Fibroblast of skin of scalp (primary cell): ENCODE results near the gene PPARD.
"Not testable (repeated sequence)": the region's sequence is repeated elsewhere in the genome, so short reads cannot be mapped to it uniquely, and the experiment has no call there.

ENCODE experiments used
- DNase-seq: peaks from one replicate; pipeline ENCODE4 v3.0.0-alpha.2; 2013

Gene PPARD

GRCh38 chr6:35410131-35410530, 67.8 kb downstream of the PPARD start:
- DNase-seq: no peak

GRCh38 chr6:35411066-35411465, 68.7 kb downstream of the PPARD start:
- DNase-seq: no peak

- DNase-seq: no peak
Measured at GRCh38 chr6:35412102-35412501, 69.7 kb downstream of the PPARD start.

- DNase-seq: no peak
Measured at GRCh38 chr6:35413911-35414310, 71.6 kb downstream of the PPARD start.

GRCh38 chr6:35415065-35415891, 72.9 kb downstream of the PPARD start:
- peak; percentile 85 for DNase-seq

GRCh38 chr6:35417979-35418661, 75.8 kb downstream of the PPARD start:
- no peak for DNase-seq

GRCh38 chr6:35419417-35419816, 77.1 kb downstream of the PPARD start:
- peak; percentile 83 for DNase-seq

- no peak for DNase-seq
Measured at GRCh38 chr6:35419961-35420360, 77.6 kb downstream of the PPARD start.

- DNase-seq: peak; percentile 95
Measured at GRCh38 chr6:35425284-35425683, 82.9 kb downstream of the PPARD start.

- DNase-seq: no peak
Measured at GRCh38 chr6:35426074-35426473, 83.7 kb downstream of the PPARD start.

GRCh38 chr6:35427435-35427834, 85.1 kb downstream of the PPARD start:
- DNase-seq: no peak

- DNase-seq: peak; percentile 90
Measured at GRCh38 chr6:35427851-35428321, 85.5 kb downstream of the PPARD start.

- no peak for DNase-seq
Measured at GRCh38 chr6:35428421-35429149, 86.2 kb downstream of the PPARD start.

- no peak for DNase-seq
Measured at GRCh38 chr6:35429463-35429862, 87.1 kb downstream of the PPARD start.

- DNase-seq: no peak
Measured at GRCh38 chr6:35432291-35432690, 89.9 kb downstream of the PPARD start.

GRCh38 chr6:35432702-35433101, 90.3 kb downstream of the PPARD start:
- DNase-seq: not testable (repeated sequence)

GRCh38 chr6:35435074-35435837, 92.9 kb downstream of the PPARD start:
- no peak for DNase-seq

- no peak for DNase-seq
Measured at GRCh38 chr6:35436071-35436857, 93.9 kb downstream of the PPARD start.

GRCh38 chr6:35438378-35439065, 96.2 kb downstream of the PPARD start:
- DNase-seq: not testable (repeated sequence)

- DNase-seq: no peak
Measured at GRCh38 chr6:35439308-35439707, 97.0 kb downstream of the PPARD start.

GRCh38 chr6:35441205-35441604, 98.8 kb downstream of the PPARD start:
- no peak for DNase-seq
